Parathyroid adenoma (tissue), 2 donors: ENCODE measurements around the gene ZNF726.

Experiments
- H2AFZ ChIP-seq: fragments of 300-600 bp; sonication (generic); one replicate; pipeline ENCODE4 v1.7.0; 2017; ENCODE audit warnings: antibody characterized with exemption, mild to moderate bottlenecking
- H3K27ac ChIP-seq: fragments of 300-600 bp; sonication (generic); one replicate; pipeline ENCODE4 v1.7.0; 2017
- H3K27me3 ChIP-seq: fragments of 300-600 bp; sonication (generic); one replicate; pipeline ENCODE4 v1.7.0; 2017; ENCODE audit warnings: low read length; ENCODE audit not compliant: control insufficient read depth, insufficient read depth
- H3K36me3 ChIP-seq: fragments of 300-600 bp; sonication (generic); one replicate; pipeline ENCODE4 v1.7.0; 2017; ENCODE audit warnings: low read length; ENCODE audit not compliant: control insufficient read depth, insufficient read depth
- H3K4me1 ChIP-seq: fragments of 300-600 bp; sonication (generic); one replicate; pipeline ENCODE4 v1.7.0; 2017; ENCODE audit warnings: control low read depth
- H3K4me2 ChIP-seq: fragments of 300-600 bp; sonication (generic); one replicate; pipeline ENCODE4 v1.7.0; 2017; ENCODE audit warnings: low read length
- H3K4me3 ChIP-seq: fragments of 300-600 bp; sonication (generic); one replicate; pipeline ENCODE4 v1.7.0; 2017; ENCODE audit warnings: low read depth, low read length
- H3K79me2 ChIP-seq: fragments of 300-600 bp; sonication (generic); one replicate; pipeline ENCODE4 v1.7.0; 2017; ENCODE audit warnings: control low read depth
- H3K9ac ChIP-seq: fragments of 300-600 bp; sonication (generic); one replicate; pipeline ENCODE4 v1.7.0; 2017; ENCODE audit warnings: mild to moderate bottlenecking
- H3K9me3 ChIP-seq: fragments of 300-600 bp; sonication (generic); one replicate; pipeline ENCODE4 v1.7.0; 2017; ENCODE audit warnings: low read length; ENCODE audit not compliant: control insufficient read depth
- CTCF ChIP-seq: fragments of 300-600 bp; sonication (generic); IDR thresholded peaks from one replicate; pipeline ENCODE4 v1.7.0; 2017; ENCODE audit warnings: antibody characterized with exemption, mild to moderate bottlenecking
- donor health status: primary hyperparathyroidism.

Gene ZNF726

GRCh38 chr19:23978068-23978467, 63.4 kb downstream of the ZNF726 start:
- Histone ChIP-seq H3K9me3 (no peaks in the 10 kb centered on the region), H2AFZ (no peak overlapping the region), H3K4me2 (no peak overlapping the region), H3K27ac (no peak overlapping the region), H3K9ac (no peak overlapping the region), H3K36me3 (no peaks in the 10 kb centered on the region), H3K4me3 (no peak overlapping the region), H3K27me3 (no peaks in the 10 kb centered on the region), H3K4me1 (no peaks in the 10 kb centered on the region), H3K79me2 (no peaks in the 10 kb centered on the region)
- TF ChIP-seq CTCF = no peak

GRCh38 chr19:23980805-23981204, 66.1 kb downstream of the ZNF726 start:
- H3K4me2 ChIP-seq = no peak overlapping the region
- no peaks in the 10 kb centered on the region for H3K9me3 ChIP-seq
- no peak overlapping the region for H3K27ac ChIP-seq
- no peaks in the 10 kb centered on the region for H3K4me1 ChIP-seq
- no peaks in the 10 kb centered on the region for H3K79me2 ChIP-seq
- no peaks in the 10 kb centered on the region for H3K27me3 ChIP-seq
- no peaks in the 10 kb centered on the region for H3K36me3 ChIP-seq
- H3K4me3 ChIP-seq = no peak overlapping the region
- H2AFZ ChIP-seq = no peak overlapping the region
- no peak for TF ChIP-seq CTCF
- no peak overlapping the region for H3K9ac ChIP-seq

GRCh38 chr19:23981863-23982262, 67.2 kb downstream of the ZNF726 start:
- H3K9me3 ChIP-seq = no peaks in the 10 kb centered on the region
- H3K4me2 ChIP-seq = no peak overlapping the region
- no peak overlapping the region for H2AFZ ChIP-seq
- H3K4me1 ChIP-seq = no peaks in the 10 kb centered on the region
- no peak for TF ChIP-seq CTCF
- no peaks in the 10 kb centered on the region for H3K36me3 ChIP-seq
- no peaks in the 10 kb centered on the region for H3K27me3 ChIP-seq
- no peaks in the 10 kb centered on the region for H3K79me2 ChIP-seq
- H3K4me3 ChIP-seq = no peak overlapping the region
- H3K27ac ChIP-seq = no peak overlapping the region
- no peak overlapping the region for H3K9ac ChIP-seq

- Histone ChIP-seq H2AFZ (no peak overlapping the region), H3K27ac (no peak overlapping the region), H3K9ac (no peak overlapping the region), H3K79me2 (no peaks in the 10 kb centered on the region), H3K4me2 (no peak overlapping the region), H3K4me3 (no peak overlapping the region), H3K36me3 (no peaks in the 10 kb centered on the region), H3K9me3 (no peaks in the 10 kb centered on the region), H3K27me3 (no peaks in the 10 kb centered on the region), H3K4me1 (no peaks in the 10 kb centered on the region)
- TF ChIP-seq CTCF = no peak
These were observed 68.7 kb downstream of the ZNF726 start for GRCh38 chr19:23983406-23983805.
